ENCODE measurements around the gene CCNQ. TPM values are rescaled to one million over a fixed set of nuclear protein-coding genes. Genes with fewer than 3 reads are reported as not detected.

CCNQ gene
- total and polyA plus RNA-seq, 8 donors: 6.7 to 32.1 (median 8.5) TPM

GRCh38 chrX:153546386-153546785 lies 52.6 kb downstream of the CCNQ start:
- Histone ChIP-seq H3K27ac (no peak overlapping the region), H3K4me3 (no peak overlapping the region), H3K9me3 (no peaks in the 10 kb centered on the region), H3K4me1 (no peaks in the 10 kb centered on the region), H3K36me3 (no peaks in the 10 kb centered on the region), H3K27me3 (peaks cover 0 to 4% (median 0%) of the 10 kb centered on the region in 4 donors)
- no peak for TF ChIP-seq CTCF (IDR thresholded peaks at IDR 0.05)
- FAIRE-seq (no peak), ATAC-seq (no peak), DNase-seq (no peak)
- intact Hi-C loops (cut with DNase I): no loop called here
- WGBS, 2 donors: 74 to 83% methylated on average over 9 to 11 of the region's 11 CpGs

DNA sequence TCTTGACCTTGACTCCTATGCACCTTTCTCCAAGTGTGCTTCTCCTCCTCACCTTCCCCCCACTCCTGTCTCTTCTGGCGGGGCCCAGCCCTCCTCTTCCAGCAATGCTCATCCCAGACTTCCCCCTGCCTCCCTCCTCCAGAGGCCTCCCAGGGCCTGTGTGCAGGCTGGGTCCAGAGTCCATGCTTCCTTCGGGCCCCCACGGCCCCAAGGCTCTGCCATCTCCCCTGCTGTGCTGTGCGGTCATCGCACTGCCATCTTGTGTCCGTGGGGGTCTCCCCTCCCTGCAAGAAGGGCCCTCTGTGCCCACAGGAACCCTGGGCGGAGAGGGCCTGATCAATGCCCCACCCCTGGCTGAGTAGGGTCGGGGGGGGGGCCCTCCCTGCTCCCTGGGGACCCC lies 54.2 kb downstream of the CCNQ start:
- Histone ChIP-seq H3K4me1 (no peaks in the 10 kb centered on the region), H3K27me3 (peaks cover 0 to 4% (median 0%) of the 10 kb centered on the region in 4 donors), H3K9me3 (no peaks in the 10 kb centered on the region), H3K4me3 (no peak overlapping the region), H3K27ac (no peak overlapping the region), H3K36me3 (no peaks in the 10 kb centered on the region)
- 61 to 64% methylated on average over 8 of the region's 8 CpGs for WGBS, 2 donors
- TF ChIP-seq CTCF (IDR thresholded peaks at IDR 0.05): no peak
- no peak for ATAC-seq
- DNase-seq: no peak
- intact Hi-C loops (cut with DNase I): no loop called here
- no peak for FAIRE-seq

- WGBS, 2 donors: 60 to 72% methylated on average over 9 of the region's 9 CpGs
- no peak for TF ChIP-seq CTCF (IDR thresholded peaks at IDR 0.05)
- Histone ChIP-seq H3K27me3 (peaks cover 0 to 3% (median 0%) of the 10 kb centered on the region in 4 donors), H3K27ac (no peak overlapping the region), H3K4me3 (no peak overlapping the region), H3K36me3 (no peaks in the 10 kb centered on the region), H3K4me1 (no peaks in the 10 kb centered on the region), H3K9me3 (no peaks in the 10 kb centered on the region)
- FAIRE-seq: no peak
- intact Hi-C loops (cut with DNase I): no loop called here
- DNase-seq: no peak
- no peak for ATAC-seq
Measured at GRCh38 chrX:153539979-153540358, 59.0 kb downstream of the CCNQ start.

GRCh38 chrX:153539171-153539978 lies 59.6 kb downstream of the CCNQ start:
- Histone ChIP-seq H3K27ac (no peak overlapping the region), H3K36me3 (no peaks in the 10 kb centered on the region), H3K27me3 (no peaks in the 10 kb centered on the region), H3K4me1 (no peaks in the 10 kb centered on the region), H3K9me3 (no peaks in the 10 kb centered on the region), H3K4me3 (no peak overlapping the region)
- WGBS, 2 donors: 41 to 42% methylated on average over 31 of the region's 31 CpGs
- intact Hi-C loops (cut with DNase I): no loop called here
- FAIRE-seq (no peak), ATAC-seq (peak; percentile 75 to 88 (median 85)), DNase-seq (peak; percentile 45 to 92 (median 76))
- peak; percentile 64 to 85 (median 74) for TF ChIP-seq CTCF (IDR thresholded peaks at IDR 0.05)

DNA sequence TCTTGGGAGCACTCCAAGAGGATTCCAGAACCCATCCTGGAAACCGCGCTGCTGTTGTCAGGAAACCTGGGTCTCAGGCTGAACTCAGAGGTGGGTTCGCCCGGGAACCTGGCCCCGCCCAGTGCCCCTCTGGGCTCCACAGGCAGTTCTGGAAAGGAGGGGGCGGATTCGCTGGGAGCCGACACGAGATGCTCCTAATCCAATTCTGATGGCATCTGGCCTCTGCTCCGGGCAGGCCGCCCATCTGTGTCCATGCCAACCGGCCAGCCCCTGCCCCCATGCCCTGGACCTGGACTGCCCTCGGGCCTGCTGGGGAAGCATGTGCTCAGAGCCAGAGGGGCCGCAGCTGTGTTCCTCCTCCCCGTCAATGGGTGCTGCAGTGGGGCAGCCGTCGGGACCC lies 60.5 kb downstream of the CCNQ start:
- H3K4me3 ChIP-seq: no peak overlapping the region
- FAIRE-seq (no peak), DNase-seq (peak in 1 of 6 donors; percentile 9), ATAC-seq (peak; percentile 15 to 41 (median 18))
- H3K36me3 ChIP-seq: no peaks in the 10 kb centered on the region
- intact Hi-C loops (cut with DNase I): no loop called here
- 44 to 66% methylated on average over 16 to 17 of the region's 17 CpGs for WGBS, 2 donors
- TF ChIP-seq CTCF (IDR thresholded peaks at IDR 0.05): no peak
- H3K4me1 ChIP-seq: no peaks in the 10 kb centered on the region
- H3K9me3 ChIP-seq: no peaks in the 10 kb centered on the region
- H3K27ac ChIP-seq: no peak overlapping the region
- no peaks in the 10 kb centered on the region for H3K27me3 ChIP-seq

All from pancreas (tissue), 10 donors.